HepG2 (cell line): Measurements from ENCODE around the gene ATP6V1F.

ENCODE experiments used
- ATF7 ChIP-seq, 2 experiments: fragments of 450-650 bp in 1 of 2; sonication (generic) in 1 of 2; formaldehyde crosslinking in 1 of 2; IDR thresholded peaks; 2 replicates each; pipeline versions ENCODE4 v1.4.0 to v1.6.1; 2016 to 2020; ENCODE audit warnings: antibody characterized with exemption in 1 of 2, mild to moderate bottlenecking in 1 of 2, missing genetic modification reagents in 1 of 2
- CREB1 ChIP-seq, 2 experiments: fragments of 450-650 bp in 1 of 2; IDR thresholded peaks; 2 replicates each; pipeline ENCODE4 v1.6.1; 2016 to 2017; ENCODE audit warnings: control low read depth in 1 of 2, mild to moderate bottlenecking in 1 of 2, missing compliant biosample characterization in 1 of 2, missing genetic modification characterization in 1 of 2
- NR1H2 ChIP-seq: sonication (generic); formaldehyde crosslinking; IDR thresholded peaks from 2 replicates; pipeline ENCODE4 v1.8.1; 2022; ENCODE audit warnings: low read depth, missing genetic modification reagents, borderline replicate concordance
- POLR2A ChIP-seq, 2 experiments: IDR thresholded peaks; 2 replicates each; pipeline ENCODE4 v1.6.1; 2011; ENCODE audit warnings: low read depth in 2 of 2, low read length in 2 of 2, mild to moderate bottlenecking in 1 of 2, moderate library complexity in 1 of 2; ENCODE audit not compliant: insufficient read depth in 1 of 2
- RAD21 ChIP-seq: fragments of 450-650 bp; formaldehyde crosslinking; IDR thresholded peaks from 2 replicates; pipeline ENCODE4 v1.5.0; 2020; ENCODE audit warnings: mild to moderate bottlenecking
- TCF12 ChIP-seq, 2 experiments: fragments of 450-650 bp in 1 of 2; sonication (generic) in 1 of 2; formaldehyde crosslinking in 1 of 2; IDR thresholded peaks; 2 replicates each; pipeline versions ENCODE4 v1.6.1 to v1.8.0; 2017 to 2022; ENCODE audit warnings: antibody characterized with exemption in 1 of 2, mild to moderate bottlenecking in 1 of 2, missing genetic modification reagents in 1 of 2, moderate library complexity in 1 of 2
- TF ChIP-seq, protein P1 (sequence below): sonication (generic); formaldehyde crosslinking; IDR thresholded peaks from 2 replicates; pipeline ENCODE4 v1.4.0; 2020; ENCODE audit warnings: mild to moderate bottlenecking, missing genetic modification reagents
- TF ChIP-seq, protein P2 (sequence below), 2 experiments: sonication (generic) in 1 of 2; formaldehyde crosslinking in 1 of 2; IDR thresholded peaks; 2 replicates each; pipeline versions ENCODE4 v1.4.0 to v1.6.1; 2018 to 2020; ENCODE audit warnings: missing genetic modification reagents in 2 of 2, borderline replicate concordance in 1 of 2, low read depth in 1 of 2, mild to moderate bottlenecking in 1 of 2, missing biosample characterization in 1 of 2

DNA sequence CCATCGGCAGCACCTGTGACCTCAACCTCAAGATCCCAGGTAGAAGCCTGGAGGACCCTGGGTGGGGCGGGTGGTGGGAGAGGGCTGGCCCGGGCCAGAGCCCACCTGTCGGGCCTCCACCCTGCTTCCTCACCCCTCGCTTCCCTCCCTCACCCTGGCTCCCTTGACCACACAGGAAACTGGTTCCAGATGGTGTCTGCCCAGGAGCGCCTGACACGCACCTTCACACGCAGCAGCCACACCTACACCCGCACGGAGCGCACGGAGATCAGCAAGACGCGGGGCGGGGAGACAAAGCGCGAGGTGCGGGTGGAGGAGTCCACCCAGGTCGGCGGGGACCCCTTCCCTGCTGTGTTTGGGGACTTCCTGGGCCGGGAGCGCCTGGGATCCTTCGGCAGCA is 8.9 kb upstream of the ATP6V1F start:
- TF ChIP-seq RAD21 (CRISPR knock-in tag) (no peak), POLR2A (IDR thresholded peaks at IDR 0.05; ENCODE audit: insufficient read depth in 1 of 2, low read depth in 2 of 2, low read length in 2 of 2) (no peak), NR1H2 (CRISPR knock-in tag) (no peak), TCF12 (IDR thresholded peaks at IDR 0.05) (no peak), TCF12 (CRISPR knock-in tag; IDR thresholded peaks at IDR 0.05) (no peak), CREB1 (IDR thresholded peaks at IDR 0.05) (no peak), CREB1 (CRISPR knock-in tag; IDR thresholded peaks at IDR 0.05) (no peak), ATF7 (IDR thresholded peaks at IDR 0.05) (no peak), ATF7 (CRISPR knock-in tag; IDR thresholded peaks at IDR 0.05) (no peak)
- TF ChIP-seq, protein P1, sequence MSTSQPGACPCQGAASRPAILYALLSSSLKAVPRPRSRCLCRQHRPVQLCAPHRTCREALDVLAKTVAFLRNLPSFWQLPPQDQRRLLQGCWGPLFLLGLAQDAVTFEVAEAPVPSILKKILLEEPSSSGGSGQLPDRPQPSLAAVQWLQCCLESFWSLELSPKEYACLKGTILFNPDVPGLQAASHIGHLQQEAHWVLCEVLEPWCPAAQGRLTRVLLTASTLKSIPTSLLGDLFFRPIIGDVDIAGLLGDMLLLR, result no peak
- TF ChIP-seq, protein P2, sequence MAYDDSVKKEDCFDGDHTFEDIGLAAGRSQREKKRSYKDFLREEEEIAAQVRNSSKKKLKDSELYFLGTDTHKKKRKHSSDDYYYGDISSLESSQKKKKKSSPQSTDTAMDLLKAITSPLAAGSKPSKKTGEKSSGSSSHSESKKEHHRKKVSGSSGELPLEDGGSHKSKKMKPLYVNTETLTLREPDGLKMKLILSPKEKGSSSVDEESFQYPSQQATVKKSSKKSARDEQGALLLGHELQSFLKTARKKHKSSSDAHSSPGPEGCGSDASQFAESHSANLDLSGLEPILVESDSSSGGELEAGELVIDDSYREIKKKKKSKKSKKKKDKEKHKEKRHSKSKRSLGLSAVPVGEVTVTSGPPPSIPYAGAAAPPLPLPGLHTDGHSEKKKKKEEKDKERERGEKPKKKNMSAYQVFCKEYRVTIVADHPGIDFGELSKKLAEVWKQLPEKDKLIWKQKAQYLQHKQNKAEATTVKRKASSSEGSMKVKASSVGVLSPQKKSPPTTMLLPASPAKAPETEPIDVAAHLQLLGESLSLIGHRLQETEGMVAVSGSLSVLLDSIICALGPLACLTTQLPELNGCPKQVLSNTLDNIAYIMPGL (CRISPR knock-in tag; IDR thresholded peaks at IDR 0.05; ENCODE audit: borderline replicate concordance in 1 of 2, low read depth in 1 of 2), result no peak
